AG10803 (cell line): ENCODE results near the gene STAM.

Experiments used
- DNase-seq: peaks from one replicate; pipeline ENCODE4 v3.0.0; 2010; ENCODE audit warnings: low read depth
- H3K4me3 ChIP-seq: 2 replicates; pipeline ENCODE4 v1.5.1; 2011; ENCODE audit warnings: mild to moderate bottlenecking, low read length, control low read depth
- TF ChIP-seq, protein P1 (sequence below): conservative IDR thresholded peaks from 2 replicates; pipeline ENCODE4 v1.5.1; 2011; ENCODE audit warnings: mild to moderate bottlenecking, low read length, control low read depth, inconsistent platforms

Gene STAM

DNA sequence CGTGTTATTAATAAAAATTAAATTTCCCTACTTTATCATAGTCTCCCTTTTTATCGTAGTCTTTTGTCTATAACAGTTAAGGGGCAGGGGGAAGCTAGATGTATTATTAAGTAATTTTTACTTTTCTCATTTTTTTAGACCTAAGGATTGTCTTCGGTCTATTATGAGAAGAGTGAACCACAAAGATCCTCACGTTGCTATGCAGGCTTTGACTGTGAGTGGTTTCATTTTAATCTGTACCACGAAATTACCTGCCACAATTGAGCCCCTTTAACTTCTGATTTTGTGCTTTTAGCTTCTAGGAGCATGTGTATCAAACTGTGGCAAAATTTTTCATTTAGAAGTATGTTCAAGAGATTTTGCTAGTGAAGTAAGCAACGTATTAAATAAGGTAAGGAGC lies 40.6 kb downstream of the STAM start:
- TF ChIP-seq, protein P1, sequence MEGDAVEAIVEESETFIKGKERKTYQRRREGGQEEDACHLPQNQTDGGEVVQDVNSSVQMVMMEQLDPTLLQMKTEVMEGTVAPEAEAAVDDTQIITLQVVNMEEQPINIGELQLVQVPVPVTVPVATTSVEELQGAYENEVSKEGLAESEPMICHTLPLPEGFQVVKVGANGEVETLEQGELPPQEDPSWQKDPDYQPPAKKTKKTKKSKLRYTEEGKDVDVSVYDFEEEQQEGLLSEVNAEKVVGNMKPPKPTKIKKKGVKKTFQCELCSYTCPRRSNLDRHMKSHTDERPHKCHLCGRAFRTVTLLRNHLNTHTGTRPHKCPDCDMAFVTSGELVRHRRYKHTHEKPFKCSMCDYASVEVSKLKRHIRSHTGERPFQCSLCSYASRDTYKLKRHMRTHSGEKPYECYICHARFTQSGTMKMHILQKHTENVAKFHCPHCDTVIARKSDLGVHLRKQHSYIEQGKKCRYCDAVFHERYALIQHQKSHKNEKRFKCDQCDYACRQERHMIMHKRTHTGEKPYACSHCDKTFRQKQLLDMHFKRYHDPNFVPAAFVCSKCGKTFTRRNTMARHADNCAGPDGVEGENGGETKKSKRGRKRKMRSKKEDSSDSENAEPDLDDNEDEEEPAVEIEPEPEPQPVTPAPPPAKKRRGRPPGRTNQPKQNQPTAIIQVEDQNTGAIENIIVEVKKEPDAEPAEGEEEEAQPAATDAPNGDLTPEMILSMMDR: no peak
- no peak overlapping the region for H3K4me3 ChIP-seq

DNA sequence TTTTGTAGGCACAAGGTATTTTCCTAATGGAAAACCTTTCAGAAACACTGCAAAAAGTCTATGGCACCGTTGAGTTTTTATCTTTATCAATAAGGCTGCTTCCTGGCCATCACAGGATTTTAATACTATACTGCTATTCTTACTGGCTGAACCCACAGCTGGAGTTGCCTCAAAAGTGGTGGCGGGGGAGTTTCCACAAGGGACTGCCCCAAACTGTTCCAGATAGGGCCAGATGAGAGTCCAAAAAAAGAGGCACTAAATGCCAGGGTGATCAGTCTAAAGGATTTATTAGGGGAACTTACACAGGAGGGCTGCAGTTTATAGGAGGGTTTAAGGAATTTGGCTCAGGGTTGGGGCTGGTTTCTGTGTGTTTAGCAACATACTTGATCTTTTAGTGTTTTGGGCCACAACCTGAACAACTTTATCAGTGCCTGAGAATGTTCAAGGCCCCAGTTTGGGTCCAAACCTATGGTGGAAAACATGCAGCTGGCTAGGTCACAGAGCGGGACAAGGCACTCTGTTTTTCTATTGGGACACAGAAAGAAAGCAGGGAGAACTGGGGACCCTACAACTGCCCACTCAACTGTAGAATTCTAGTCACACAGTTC lies 41.4 kb downstream of the STAM start:
- H3K4me3 ChIP-seq: no peak overlapping the region
- DNase-seq: no peak
- TF ChIP-seq, protein P1: no peak

More for the DNA sequence above, 40.6 kb downstream of the STAM start:
- DNase-seq: no peak

DNA sequence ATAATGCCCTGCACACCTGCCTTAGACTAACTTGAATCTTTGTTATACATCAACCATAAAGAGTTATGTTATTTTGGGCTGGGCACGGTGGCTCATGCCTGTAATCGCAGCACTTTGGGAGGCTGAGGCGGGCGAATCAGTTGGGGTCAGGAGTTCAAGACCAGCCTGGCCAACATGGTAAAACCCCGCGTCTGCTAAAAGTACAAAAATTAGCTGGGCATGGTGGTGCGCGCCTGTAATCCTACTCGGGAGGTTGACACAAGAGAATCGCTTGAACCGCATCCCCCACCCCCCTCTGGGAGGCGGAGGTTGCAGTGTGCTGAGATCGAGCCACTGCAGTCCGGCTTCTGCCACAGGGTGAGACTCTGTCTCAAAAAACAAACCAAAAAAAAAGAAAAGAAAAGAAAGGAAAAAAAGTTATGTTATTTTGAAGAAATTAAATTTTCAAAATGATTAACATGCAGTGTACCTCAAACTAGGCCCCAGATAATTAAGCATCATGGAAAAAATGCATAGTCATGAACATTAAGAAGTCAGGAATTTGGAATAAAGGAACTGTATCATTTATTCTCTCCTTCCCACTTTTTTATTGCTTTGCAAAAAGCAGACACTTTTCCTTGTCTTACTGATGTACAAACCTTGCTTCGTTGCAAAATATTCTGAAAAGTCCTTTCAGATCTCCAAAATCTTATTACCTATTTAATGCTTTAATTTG lies 43.3 kb downstream of the STAM start:
- H3K4me3 ChIP-seq: no peak overlapping the region
- DNase-seq: no peak
- TF ChIP-seq, protein P1: no peak

DNA sequence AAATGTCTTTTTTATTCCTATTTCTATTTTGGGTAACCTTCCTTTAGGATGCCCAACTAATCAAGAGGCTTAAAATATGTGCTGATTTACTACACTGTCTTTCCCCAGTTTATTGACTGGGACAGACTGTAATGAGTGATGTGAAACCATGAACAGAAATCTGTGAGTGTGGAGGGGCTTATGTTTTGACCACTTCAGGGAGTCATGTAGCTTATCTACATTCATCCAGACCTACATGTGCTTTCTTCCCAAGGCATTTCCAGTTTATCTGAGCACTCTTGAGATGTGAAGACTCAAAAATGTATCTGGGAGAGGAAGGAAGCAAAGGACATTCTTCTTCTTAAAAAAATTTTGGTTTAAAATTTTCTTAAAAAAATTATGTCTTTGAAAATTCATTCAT lies 45.2 kb downstream of the STAM start:
- TF ChIP-seq, protein P1: no peak
- DNase-seq: no peak
- no peak overlapping the region for H3K4me3 ChIP-seq

DNA sequence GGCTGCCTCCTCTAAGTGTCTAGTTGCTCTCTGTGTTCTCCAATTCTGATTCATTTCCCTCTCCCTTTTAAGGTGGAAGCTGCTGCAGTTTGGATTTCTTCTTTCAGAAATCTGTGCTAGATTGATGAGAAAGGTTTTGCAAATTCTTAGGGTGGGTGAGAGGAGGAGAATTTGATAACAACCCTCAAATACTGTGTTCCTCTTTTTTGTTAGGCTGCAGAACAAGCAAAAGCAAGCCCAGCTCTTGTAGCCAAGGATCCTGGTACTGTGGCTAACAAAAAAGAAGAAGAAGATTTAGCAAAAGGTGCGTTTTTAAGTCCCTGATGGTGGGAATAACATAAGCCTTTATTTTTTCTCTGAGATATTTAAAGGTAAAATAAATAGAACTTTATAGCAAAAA lies 49.1 kb downstream of the STAM start:
- TF ChIP-seq, protein P1: no peak
- DNase-seq: no peak
- no peak overlapping the region for H3K4me3 ChIP-seq

DNA sequence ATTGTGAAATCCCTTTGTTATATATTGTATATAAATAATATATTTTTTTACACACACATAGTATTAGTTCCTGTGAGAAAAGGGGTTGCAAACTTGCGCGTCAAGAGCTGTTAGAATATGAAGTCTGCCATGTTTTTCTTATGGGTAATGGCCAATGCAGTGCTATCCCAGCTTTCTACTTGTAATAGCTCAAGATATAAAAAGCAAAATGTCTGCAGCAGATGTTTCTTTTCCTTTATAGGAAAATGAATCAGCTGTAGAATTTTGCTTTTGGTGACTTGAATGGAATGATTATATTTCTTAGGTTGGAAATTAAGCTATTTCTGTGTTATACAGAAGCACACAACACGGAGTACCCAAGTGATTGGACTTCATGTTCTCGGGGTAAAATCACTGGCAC lies 54.7 kb downstream of the STAM start:
- DNase-seq: no peak
- TF ChIP-seq, protein P1: no peak
- no peak overlapping the region for H3K4me3 ChIP-seq

DNA sequence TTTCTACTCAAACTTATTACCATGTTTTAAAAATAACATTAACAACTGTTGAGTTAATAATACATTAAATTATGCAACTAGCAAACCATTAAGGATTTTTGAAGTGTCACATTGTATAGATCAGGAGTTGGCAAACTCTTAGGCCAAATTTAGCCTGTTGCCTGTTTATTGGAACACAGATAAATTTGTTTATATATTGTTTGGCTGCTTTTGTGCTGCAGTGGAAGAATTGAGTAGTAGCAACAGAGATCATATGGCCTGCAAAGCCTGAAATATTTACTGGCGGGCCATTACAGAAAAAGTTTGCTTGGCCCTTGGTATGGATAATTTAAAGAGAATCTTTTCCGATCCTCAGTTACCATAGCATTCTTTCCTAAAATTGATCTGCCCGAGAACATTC lies 57.4 kb downstream of the STAM start:
- H3K4me3 ChIP-seq: no peak overlapping the region
- TF ChIP-seq, protein P1: no peak
- DNase-seq: no peak
